ENCODE measurements around the gene RSPO1. TPM values are rescaled to one million over a fixed set of nuclear protein-coding genes. Genes with fewer than 3 reads are reported as not detected.
"Not testable (repeated sequence)": the region's sequence is repeated elsewhere in the genome, so short reads cannot be mapped to it uniquely, and the experiment has no call there.

Gene RSPO1
- total RNA-seq, 1 experiment from 2014 or later: not detected

- peak overlapping the region; percentile 88 for H3K4me2 ChIP-seq
- peaks cover 35% of the 10 kb centered on the region for H3K36me3 ChIP-seq (ENCODE audit: low read depth)
- no peaks in the 10 kb centered on the region for H3K9me2 ChIP-seq (ENCODE audit: insufficient read depth)
- intact Hi-C loops (cut with micrococcal nuclease; ENCODE audit: unreplicated experiment): no loop called here
- no peaks in the 10 kb centered on the region for H3K27me3 ChIP-seq (ENCODE audit: insufficient read depth, low read depth)
- H3K27ac ChIP-seq: no peak overlapping the region
- TF ChIP-seq CTCF (conservative IDR thresholded peaks at IDR 0.05): no peak
- TF ChIP-seq EZH2 (IDR thresholded peaks at IDR 0.05; ENCODE audit: low read depth): no peak
- ChIA-PET POLR2A (ENCODE audit: unreplicated experiment) (no interaction called here), CTCF (interaction anchor here (0.5 kb wide), 1 partner anchor 50 kb away, joined by 3 read pairs; no protein-coding TSS in a partner anchor)
- no peak for DNase-seq
- BruUV-seq (replicated peaks): no TSS peak
- H3K4me3 ChIP-seq: no peak overlapping the region; the same call in 1 of the 2 replicates
- H2AFZ ChIP-seq: no peak overlapping the region
- peaks cover 31% of the 10 kb centered on the region for H4K20me1 ChIP-seq (ENCODE audit: insufficient read depth)
- peaks cover 14% of the 10 kb centered on the region for H3K4me1 ChIP-seq (replicated peaks; ENCODE audit: insufficient read depth)
- peaks cover 36% of the 10 kb centered on the region for H3K79me2 ChIP-seq (ENCODE audit: low read depth)
- H3F3A ChIP-seq (ENCODE audit: insufficient read depth, low read depth): 0 out of 2 replicates have a peak, but pooled peaks cover 6% of the 10 kb centered on the region
- no peaks in the 10 kb centered on the region for H3K9me3 ChIP-seq (ENCODE audit: insufficient read depth, low read depth)
These were observed 41.0 kb downstream of the RSPO1 start for GRCh38 chr1:37593726-37594125.

- no TSS peak for BruUV-seq (replicated peaks)
- H4K20me1 ChIP-seq (ENCODE audit: insufficient read depth): peaks cover 25% of the 10 kb centered on the region
- no peak overlapping the region for H3K4me3 ChIP-seq
- intact Hi-C loops (cut with micrococcal nuclease; ENCODE audit: unreplicated experiment): no loop called here
- H3K4me1 ChIP-seq (replicated peaks; ENCODE audit: insufficient read depth): peaks cover 2% of the 10 kb centered on the region; the same call in 1 of the 2 replicates
- H3K27me3 ChIP-seq (ENCODE audit: insufficient read depth, low read depth): no peaks in the 10 kb centered on the region
- CTCF ChIA-PET: no interaction called here
- TF ChIP-seq EZH2 (IDR thresholded peaks at IDR 0.05; ENCODE audit: low read depth) (no peak), CTCF (conservative IDR thresholded peaks at IDR 0.05) (no peak)
- no peaks in the 10 kb centered on the region for H3K9me2 ChIP-seq (ENCODE audit: insufficient read depth)
- 0 out of 2 replicates have a peak, but pooled peaks cover 6% of the 10 kb centered on the region for H3F3A ChIP-seq (ENCODE audit: insufficient read depth, low read depth)
- H3K36me3 ChIP-seq (ENCODE audit: low read depth): peaks cover 42% of the 10 kb centered on the region
- H3K27ac ChIP-seq: no peak overlapping the region
- H3K9me3 ChIP-seq (ENCODE audit: insufficient read depth, low read depth): no peaks in the 10 kb centered on the region
- no peak overlapping the region for H2AFZ ChIP-seq
- H3K79me2 ChIP-seq (ENCODE audit: low read depth): peaks cover 19% of the 10 kb centered on the region
- POLR2A ChIA-PET (ENCODE audit: unreplicated experiment): no interaction called here
- H3K4me2 ChIP-seq: no peak overlapping the region
- no peak for DNase-seq
These were observed 45.8 kb downstream of the RSPO1 start for GRCh38 chr1:37588939-37589338.

GRCh38 chr1:37584544-37584943, 50.1 kb downstream of the RSPO1 start:
- BruUV-seq (replicated peaks); POLR2A ChIA-PET (ENCODE audit: unreplicated experiment); DNase-seq: not testable (repeated sequence)

GRCh38 chr1:37575692-37576091, 59.0 kb downstream of the RSPO1 start:
- H2AFZ ChIP-seq: no peak overlapping the region
- peaks cover 34% of the 10 kb centered on the region for H3K36me3 ChIP-seq (ENCODE audit: low read depth)
- H3K9me2 ChIP-seq (ENCODE audit: insufficient read depth): no peaks in the 10 kb centered on the region
- no peaks in the 10 kb centered on the region for H3K79me2 ChIP-seq (ENCODE audit: low read depth)
- H4K20me1 ChIP-seq (ENCODE audit: insufficient read depth): no peaks in the 10 kb centered on the region
- no peaks in the 10 kb centered on the region for H3K9me3 ChIP-seq (ENCODE audit: insufficient read depth, low read depth)
- H3K4me2 ChIP-seq: no peak overlapping the region
- no peak overlapping the region for H3K4me3 ChIP-seq
- POLR2A ChIA-PET (ENCODE audit: unreplicated experiment): no interaction called here
- CTCF ChIA-PET: no interaction called here
- no peak overlapping the region for H3K27ac ChIP-seq
- H3K4me1 ChIP-seq (replicated peaks; ENCODE audit: insufficient read depth): peaks cover 11% of the 10 kb centered on the region; the same call in 1 of the 2 replicates
- no peaks in the 10 kb centered on the region for H3K27me3 ChIP-seq (ENCODE audit: insufficient read depth, low read depth)
- no peak for TF ChIP-seq CTCF (conservative IDR thresholded peaks at IDR 0.05)
- no peak for TF ChIP-seq EZH2 (IDR thresholded peaks at IDR 0.05; ENCODE audit: low read depth)
- DNase-seq: no peak
- H3F3A ChIP-seq (ENCODE audit: insufficient read depth, low read depth): peaks cover 16% of the 10 kb centered on the region
- no TSS peak for BruUV-seq (replicated peaks)
- intact Hi-C loops (cut with micrococcal nuclease; ENCODE audit: unreplicated experiment): no loop called here

More at GRCh38 chr1:37584544-37584943, 50.1 kb downstream of the RSPO1 start:
- H3K4me1 ChIP-seq (replicated peaks; ENCODE audit: insufficient read depth); H4K20me1 ChIP-seq (ENCODE audit: insufficient read depth); H3F3A ChIP-seq (ENCODE audit: insufficient read depth, low read depth); H3K9me3 ChIP-seq (ENCODE audit: insufficient read depth, low read depth); H3K9me2 ChIP-seq (ENCODE audit: insufficient read depth); H2AFZ ChIP-seq; intact Hi-C loops (cut with micrococcal nuclease; ENCODE audit: unreplicated experiment); H3K4me2 ChIP-seq; H3K27me3 ChIP-seq (ENCODE audit: insufficient read depth, low read depth); H3K79me2 ChIP-seq (ENCODE audit: low read depth); H3K27ac ChIP-seq; H3K4me3 ChIP-seq: not testable (repeated sequence)
- peaks cover 35% of the 10 kb centered on the region for H3K36me3 ChIP-seq (ENCODE audit: low read depth)
- CTCF ChIA-PET: interaction anchor here (0.7 kb wide), 1 partner anchor 406 kb away, joined by 7 read pairs; no protein-coding TSS in a partner anchor

All from PC-9 (cell line).